ENCODE data around the gene RAMP1.

RAMP1 gene

DNA sequence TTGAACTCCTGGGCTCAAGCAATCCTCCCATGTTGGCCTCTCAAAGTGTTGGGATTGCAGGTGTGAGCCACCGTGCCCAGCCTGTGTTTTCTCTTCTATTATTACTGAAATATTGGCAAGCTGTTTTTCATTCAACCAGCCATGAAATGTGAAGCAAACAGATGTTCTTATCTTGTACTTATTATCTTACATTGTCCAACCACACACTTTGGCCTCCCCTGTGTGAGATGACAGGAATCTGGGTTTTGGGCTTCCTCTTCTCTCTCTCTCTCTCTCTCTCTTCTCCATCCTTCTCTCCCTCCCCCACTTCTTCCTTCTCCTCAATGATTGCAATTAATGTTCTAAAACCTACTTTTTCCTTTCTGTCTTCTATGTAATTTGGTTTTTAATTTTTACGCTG, 33.1 kb downstream of the RAMP1 start:
- TF ChIP-seq, protein P1, sequence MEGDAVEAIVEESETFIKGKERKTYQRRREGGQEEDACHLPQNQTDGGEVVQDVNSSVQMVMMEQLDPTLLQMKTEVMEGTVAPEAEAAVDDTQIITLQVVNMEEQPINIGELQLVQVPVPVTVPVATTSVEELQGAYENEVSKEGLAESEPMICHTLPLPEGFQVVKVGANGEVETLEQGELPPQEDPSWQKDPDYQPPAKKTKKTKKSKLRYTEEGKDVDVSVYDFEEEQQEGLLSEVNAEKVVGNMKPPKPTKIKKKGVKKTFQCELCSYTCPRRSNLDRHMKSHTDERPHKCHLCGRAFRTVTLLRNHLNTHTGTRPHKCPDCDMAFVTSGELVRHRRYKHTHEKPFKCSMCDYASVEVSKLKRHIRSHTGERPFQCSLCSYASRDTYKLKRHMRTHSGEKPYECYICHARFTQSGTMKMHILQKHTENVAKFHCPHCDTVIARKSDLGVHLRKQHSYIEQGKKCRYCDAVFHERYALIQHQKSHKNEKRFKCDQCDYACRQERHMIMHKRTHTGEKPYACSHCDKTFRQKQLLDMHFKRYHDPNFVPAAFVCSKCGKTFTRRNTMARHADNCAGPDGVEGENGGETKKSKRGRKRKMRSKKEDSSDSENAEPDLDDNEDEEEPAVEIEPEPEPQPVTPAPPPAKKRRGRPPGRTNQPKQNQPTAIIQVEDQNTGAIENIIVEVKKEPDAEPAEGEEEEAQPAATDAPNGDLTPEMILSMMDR (IDR thresholded peaks at IDR 0.05; ENCODE audit: low read depth, low read length), result no peak
- Histone ChIP-seq H3K4me1 (peaks cover 9% of the 10 kb centered on the region), H3K4me3 (ENCODE audit: low read depth, low read length) (no peak overlapping the region), H3K36me3 (no peaks in the 10 kb centered on the region; the same call in 1 of the 2 replicates), H3K27me3 (no peaks in the 10 kb centered on the region), H3K9me3 (no peaks in the 10 kb centered on the region)
- DNase-seq, result no peak

GRCh38 chr2:237892984-237893595, 33.7 kb downstream of the RAMP1 start:
- Histone ChIP-seq H3K9me3 (no peaks in the 10 kb centered on the region), H3K27me3 (no peaks in the 10 kb centered on the region), H3K4me3 (ENCODE audit: low read depth, low read length) (no peak overlapping the region), H3K36me3 (no peaks in the 10 kb centered on the region; the same call in 1 of the 2 replicates), H3K4me1 (peaks cover 10% of the 10 kb centered on the region)
- DNase-seq, result no peak
- TF ChIP-seq, protein P1 (IDR thresholded peaks at IDR 0.05; ENCODE audit: low read depth, low read length), result no peak

GRCh38 chr2:237894396-237894979, 35.1 kb downstream of the RAMP1 start:
- Histone ChIP-seq H3K4me3 (ENCODE audit: low read depth, low read length) (no peak overlapping the region), H3K36me3 (no peaks in the 10 kb centered on the region; the same call in 1 of the 2 replicates), H3K27me3 (no peaks in the 10 kb centered on the region), H3K9me3 (no peaks in the 10 kb centered on the region), H3K4me1 (peaks cover 14% of the 10 kb centered on the region)
- TF ChIP-seq, protein P1 (IDR thresholded peaks at IDR 0.05; ENCODE audit: low read depth, low read length), result no peak
- DNase-seq, result no peak

GRCh38 chr2:237894986-237895543, 35.6 kb downstream of the RAMP1 start:
- no peak for DNase-seq
- H3K36me3 ChIP-seq, result no peaks in the 10 kb centered on the region; the same call in 1 of the 2 replicates
- no peaks in the 10 kb centered on the region for H3K27me3 ChIP-seq
- H3K4me3 ChIP-seq (ENCODE audit: low read depth, low read length), result no peak overlapping the region
- peaks cover 14% of the 10 kb centered on the region for H3K4me1 ChIP-seq
- TF ChIP-seq, protein P1 (IDR thresholded peaks at IDR 0.05; ENCODE audit: low read depth, low read length), result no peak
- no peaks in the 10 kb centered on the region for H3K9me3 ChIP-seq

- Histone ChIP-seq H3K27me3 (no peaks in the 10 kb centered on the region), H3K9me3 (no peaks in the 10 kb centered on the region)
- TF ChIP-seq, protein P1 (IDR thresholded peaks at IDR 0.05; ENCODE audit: low read depth, low read length), result no peak
Observed at GRCh38 chr2:237895544-237896506, 36.4 kb downstream of the RAMP1 start.

More at GRCh38 chr2:237895544-237896506, 36.4 kb downstream of the RAMP1 start:
- no peak overlapping the region for H3K4me3 ChIP-seq (ENCODE audit: low read depth, low read length)
- peaks cover 14% of the 10 kb centered on the region for H3K4me1 ChIP-seq
- no peak for DNase-seq
- H3K36me3 ChIP-seq, result no peaks in the 10 kb centered on the region; the same call in 1 of the 2 replicates
